ENCODE measurements around the gene NUBP2.

Gene NUBP2

DNA sequence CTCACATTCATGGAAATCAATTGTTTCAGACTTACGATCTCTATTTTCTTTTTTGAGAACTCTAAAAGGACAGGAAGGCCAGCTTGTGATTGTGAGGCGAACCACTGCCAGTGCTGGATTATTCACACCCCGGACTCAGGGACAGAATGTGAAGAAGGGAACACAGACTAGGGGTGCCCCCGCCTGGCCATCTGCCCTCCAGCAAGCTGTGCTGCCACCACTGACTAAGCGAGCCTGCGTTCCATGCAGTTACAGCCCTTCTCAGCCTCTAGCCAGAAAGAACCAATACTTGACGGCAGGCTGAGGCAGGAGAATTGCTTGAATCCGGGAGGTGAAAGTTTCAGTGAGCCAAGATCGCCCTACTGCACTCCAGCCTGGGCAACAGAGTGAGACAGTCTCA, 41.1 kb downstream of the NUBP2 start:
- DNase-seq (ENCODE audit: low read depth in 2 of 2, low spot score in 1 of 2): no peak

DNA sequence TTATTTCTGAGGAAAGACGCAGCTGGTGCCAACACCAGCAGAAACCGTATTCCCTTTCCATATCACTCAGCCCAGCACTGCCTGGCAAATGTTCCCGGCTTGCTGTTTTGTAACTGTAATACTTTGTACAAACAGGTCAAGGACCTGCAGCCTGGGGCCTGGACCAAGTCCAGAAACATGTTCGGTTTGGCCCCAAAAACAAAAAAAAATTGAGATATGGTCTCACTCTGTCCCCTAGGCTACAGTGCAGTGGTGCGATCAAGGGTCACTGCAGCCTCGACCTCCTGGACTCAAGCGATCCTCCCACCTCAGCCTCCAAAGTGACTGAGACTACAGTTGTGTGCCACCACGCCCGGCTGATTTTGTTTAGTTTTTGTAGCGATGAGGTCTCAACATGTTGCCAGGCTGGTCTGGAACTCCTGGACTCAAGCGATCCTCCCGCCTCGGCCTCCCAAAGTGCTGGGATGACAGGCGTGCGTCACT, 42.7 kb downstream of the NUBP2 start:
- DNase-seq (ENCODE audit: low read depth in 2 of 2, low spot score in 1 of 2): no peak

DNA sequence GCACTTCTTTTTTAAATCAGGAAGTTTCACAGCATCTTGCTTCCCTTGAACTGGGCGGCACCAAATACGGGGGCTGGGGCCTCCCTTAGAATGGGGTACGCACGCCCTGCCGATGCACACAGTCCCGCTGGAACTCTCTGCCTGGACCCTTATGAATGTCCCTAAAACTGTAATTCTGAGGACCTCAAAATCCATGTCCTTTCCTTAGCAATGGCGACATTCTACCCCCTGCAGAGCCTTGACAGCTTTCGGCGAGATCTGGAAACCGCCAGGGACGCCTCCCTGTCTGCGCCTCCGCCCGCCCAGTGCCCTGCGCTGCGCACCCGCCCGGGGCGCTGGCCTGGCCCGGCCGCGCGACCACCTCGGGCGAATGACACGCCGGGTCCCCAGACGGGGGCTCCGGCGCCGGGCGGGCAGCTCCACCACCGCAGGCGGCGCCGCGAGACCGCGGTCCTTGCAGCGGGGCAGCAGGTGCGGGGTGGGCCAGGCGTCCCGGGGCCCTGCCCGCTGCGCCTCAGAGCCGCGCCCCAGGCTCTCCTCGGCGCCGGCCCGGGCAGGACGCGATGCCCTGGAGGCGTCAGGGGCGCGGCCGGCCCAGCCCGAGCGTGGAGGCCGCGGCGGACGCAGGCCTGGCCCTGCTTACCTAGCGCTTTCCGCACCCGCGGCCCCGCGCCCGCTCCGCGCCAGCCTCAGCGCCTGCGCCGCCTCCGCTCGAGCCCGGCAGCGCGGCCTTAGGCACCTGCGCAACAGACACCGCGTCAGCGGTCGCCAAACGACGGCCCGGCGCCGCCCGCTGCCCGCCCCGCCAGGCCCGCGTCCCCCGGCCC, 43.3 kb downstream of the NUBP2 start:
- peak in 1 of 2 donors; percentile 29 for DNase-seq (ENCODE audit: low read depth in 2 of 2, low spot score in 1 of 2)

DNA sequence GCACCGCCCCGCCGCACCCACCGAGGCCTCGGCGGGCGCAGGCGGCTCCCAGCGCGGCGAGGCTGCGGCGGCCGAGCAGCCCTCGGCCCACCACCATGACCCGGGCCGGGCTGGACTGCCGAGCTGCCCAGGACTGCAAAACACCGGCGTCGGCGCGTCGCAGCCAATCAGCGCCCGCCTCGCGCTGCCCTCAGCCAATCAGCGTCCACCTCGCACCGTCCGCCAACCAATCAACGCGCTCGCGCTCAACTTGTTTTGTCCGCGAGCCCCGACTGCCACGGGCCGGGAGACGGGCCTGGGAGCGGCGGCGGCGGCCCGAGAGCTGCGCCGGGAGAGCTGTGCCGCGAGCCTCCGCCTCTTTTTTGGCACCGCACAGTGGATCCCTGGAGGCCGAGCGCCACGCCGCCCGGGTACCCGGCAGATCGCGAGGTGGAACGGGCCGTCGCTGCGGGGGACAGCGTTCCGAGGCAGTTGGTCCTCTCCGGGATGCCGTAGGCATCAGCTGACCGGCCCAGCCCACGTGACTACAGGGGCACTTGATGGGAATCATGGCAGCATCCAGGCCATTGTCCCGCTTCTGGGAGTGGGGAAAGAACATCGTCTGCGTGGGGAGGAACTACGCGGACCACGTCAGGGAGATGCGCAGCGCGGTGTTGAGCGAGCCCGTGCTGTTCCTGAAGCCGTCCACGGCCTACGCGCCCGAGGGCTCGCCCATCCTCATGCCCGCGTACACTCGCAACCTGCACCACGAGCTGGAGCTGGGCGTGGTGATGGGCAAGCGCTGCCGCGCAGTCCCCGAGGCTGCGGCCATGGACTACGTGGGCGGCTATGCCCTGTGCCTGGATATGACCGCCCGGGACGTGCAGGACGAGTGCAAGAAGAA, 44.2 kb downstream of the NUBP2 start, which contains the start of the genes FAHD1 and HAGH:
Gene FAHD1, plus strand, starts transcription at position 516 of the 883 bp plus-strand sequence. Its CDS starts 33 bp downstream, at position 549.
Gene HAGH, minus strand, starts transcription at position 135 of the 883 bp plus-strand sequence. Its CDS starts 38 bp downstream, at position 97.
- peak; percentile 72 to 76 for DNase-seq (ENCODE audit: low read depth in 2 of 2, low spot score in 1 of 2)

DNA sequence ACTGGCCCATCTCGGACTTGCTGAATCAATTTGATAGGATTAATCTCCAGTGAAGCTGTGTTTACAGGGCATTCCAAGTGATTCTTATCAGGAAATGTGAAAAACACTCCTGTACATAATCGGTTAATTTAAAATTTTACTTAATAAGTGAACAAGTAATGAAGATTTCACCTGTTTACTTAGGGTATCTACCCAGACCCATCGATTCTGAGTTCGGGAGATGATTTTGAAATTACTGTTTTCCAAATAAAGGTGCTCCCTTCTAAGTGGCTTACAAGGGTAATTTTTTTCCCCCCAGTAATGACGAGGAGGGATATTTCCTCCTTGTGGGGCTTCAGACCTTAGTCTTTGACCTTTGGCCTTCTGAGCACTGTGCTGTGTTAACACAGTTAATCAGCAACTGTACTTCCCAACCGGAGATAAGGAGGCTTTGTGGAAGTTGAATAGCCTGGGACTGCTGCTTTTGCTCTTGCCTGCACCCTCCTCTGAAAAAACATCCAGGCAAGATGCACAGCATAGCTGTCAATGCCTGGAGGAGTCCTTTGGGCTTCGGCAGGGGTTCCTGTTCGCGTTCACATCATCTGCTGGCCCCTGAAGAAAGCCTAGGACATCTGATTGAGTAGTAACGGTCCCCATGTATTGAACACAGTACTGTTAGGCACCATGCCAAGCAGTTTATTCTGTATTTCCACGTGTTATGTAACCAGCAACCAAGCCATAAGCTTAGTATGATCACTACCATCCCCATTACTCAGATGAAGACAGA, 46.1 kb downstream of the NUBP2 start:
- DNase-seq (ENCODE audit: low read depth in 2 of 2, low spot score in 1 of 2): no peak

DNA sequence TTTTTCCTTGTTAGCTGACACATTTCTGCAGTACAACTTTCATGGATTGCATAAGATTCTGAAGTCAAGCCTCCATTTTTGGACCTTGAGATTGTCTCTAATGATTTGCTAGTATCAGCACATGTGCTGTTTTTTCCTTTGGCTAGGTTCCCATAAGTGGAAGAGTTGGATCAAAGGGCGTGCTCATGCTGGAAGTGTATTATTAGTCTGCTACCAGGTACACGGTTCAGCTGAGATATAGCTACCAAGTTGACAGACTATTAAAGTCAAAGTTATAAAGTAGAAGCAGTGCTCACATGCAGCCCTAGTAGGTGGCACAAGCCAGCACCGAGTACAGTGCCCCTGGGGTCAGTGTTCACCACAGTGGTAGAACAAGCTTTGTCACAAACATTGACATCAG, 47.5 kb downstream of the NUBP2 start:
- DNase-seq (ENCODE audit: low read depth in 2 of 2, low spot score in 1 of 2): no peak

DNA sequence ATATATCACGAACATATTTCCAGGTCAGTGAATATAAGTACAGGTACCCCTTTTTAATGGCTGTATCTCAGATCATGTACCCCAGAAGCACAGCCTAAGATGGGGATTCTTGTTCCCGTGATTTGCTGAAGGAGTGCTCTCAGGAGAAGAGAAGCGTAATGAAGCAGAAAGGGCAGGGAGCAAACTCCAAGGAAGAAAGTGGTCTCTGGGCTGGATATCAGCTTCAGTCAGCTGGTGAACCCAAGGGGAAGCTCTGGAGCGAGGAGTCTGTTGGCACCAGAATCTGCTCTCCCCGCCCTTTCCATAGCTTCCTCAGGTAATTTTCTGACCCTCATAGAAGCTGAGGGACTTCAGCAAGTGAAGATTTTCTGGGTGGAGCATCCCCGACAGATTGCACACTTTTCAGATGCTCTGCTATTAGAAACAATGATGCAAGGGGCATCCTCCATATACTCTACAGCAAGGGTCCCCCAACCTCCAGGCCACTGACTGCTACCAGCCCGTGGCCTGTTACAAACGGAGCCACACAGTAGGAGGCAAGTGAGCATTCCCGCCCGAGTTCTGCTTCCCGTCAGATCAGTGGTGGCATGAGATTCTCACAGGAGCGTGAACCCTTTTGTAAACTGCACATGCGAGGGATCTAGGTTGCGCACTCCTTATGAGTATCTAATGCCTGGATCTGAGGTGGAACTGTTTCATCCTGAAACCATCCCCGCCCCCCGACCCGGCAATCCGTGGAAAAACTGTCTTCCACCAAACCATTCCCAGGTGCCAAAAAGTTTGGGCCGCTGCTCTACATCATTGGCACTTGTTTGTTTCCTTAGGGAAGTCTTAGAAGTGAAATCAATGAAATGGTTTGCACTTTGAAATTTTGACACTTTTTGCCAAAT, 48.7 kb downstream of the NUBP2 start:
- DNase-seq (ENCODE audit: low read depth in 2 of 2, low spot score in 1 of 2): no peak

DNA sequence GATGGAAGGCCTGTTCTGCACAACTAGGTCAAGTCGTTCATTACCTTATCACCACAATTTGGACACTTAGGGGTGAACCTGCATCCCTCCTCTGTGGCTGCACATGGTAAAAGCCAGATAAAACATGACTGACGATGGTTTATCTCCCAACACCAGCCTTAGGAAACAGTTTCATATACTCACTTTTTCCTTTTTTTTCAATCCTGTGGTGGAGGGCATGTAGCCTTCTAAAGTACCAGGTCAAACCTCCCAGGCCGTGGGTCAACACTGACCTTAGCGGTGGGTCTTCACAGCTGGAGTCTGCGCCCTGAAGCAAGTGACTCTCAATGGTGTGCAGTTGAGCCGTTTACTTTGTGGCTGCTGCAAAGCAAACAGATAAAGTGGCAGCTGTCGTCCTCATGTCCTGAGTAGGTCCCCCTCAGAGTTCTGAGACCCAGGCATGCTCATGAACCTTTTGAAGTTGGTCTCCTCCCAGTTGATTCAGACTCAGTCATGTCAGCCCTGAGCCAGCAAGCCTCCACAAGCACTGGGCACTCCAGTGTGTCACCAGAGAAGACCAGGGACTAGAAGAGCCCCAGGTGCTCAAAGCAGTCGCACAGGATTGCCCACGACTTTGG, 50.2 kb downstream of the NUBP2 start:
- no peak for DNase-seq (ENCODE audit: low read depth in 2 of 2, low spot score in 1 of 2)

DNA sequence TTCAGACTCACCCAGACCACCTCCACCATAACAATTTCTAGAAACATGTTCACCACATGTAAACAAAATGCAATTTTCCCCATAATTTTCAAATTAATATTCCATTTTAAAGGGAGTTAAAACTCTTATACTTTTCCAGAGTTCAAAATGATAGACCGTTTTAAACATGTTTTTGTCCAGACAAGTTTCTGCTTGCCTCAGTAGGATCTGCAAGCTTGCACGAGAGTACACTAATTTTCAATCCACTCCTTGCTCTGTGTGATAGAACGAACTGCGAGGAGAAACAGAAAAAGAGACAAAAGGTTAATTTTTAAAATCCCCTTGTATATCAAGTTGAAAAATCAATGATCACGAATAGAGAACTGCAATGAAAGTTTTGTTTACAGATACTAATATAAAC, 51.3 kb downstream of the NUBP2 start:
- no peak for DNase-seq (ENCODE audit: low read depth in 2 of 2, low spot score in 1 of 2)
